ENCODE measurements around the gene PACSIN3.

Gene PACSIN3

DNA sequence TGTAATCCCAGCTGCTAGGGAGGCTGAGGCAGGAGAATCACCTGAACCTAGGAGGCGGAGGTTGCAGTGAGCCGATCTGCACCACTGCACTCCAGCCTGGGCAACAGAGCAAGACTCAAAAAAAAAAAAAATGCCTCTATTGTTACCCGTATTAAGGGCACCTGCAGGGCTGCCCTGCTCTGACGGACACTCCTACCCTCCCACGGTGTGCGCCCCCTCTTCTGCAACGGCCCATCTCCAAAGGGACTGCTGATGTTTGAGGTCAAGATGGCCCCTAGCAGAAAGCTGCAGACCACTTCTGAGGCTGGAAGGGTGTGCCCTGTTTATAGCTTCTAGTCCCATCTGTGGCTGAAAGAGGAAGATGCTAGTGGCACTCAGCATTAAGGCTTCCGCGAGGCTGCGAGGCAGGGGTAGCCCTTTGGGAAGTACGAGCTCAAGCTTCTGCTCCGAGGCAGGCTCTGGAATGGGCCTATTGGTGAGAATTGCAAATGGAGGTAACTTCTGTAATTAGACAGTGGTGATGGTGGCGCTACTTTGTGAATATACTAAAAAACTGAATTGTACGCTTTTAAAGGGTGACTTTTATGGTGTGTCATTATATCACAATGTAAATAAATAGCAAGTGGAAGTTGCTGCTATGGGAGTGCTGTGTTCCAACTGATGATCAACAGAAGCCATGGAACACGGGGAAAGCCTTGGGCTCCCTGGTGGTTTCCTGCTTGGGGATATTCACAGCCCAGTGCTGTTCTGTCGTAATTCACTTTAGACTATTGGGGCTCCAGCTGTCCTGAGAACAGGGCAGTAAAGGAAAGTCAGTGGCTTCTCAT lies 33.9 kb downstream of the PACSIN3 start:
- no peak for DNase-seq

DNA sequence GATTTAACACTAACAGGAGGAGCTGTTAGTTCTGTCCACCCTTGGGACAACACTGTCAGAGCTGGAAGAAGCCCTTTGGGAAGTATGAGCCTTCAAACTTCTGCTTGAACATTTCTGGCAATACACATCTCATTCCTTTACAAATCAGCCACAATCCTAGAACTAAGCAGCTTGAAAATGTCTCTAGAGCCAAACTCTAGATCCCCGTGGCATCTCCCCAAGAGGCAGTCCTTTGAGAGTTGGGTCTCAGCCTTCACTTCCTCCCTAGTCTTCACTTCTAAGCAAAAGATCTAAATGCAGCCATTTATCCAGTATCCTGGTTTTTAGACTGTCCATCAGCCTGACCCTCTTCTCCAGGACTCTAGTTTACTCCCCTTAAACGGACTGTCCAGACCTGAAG lies 36.5 kb downstream of the PACSIN3 start:
- DNase-seq, result no peak

- DNase-seq, result no peak
Observed at GRCh38 chr11:47148903-47149531, 37.2 kb downstream of the PACSIN3 start.

GRCh38 chr11:47148270-47148669 lies 38.0 kb downstream of the PACSIN3 start:
- DNase-seq, result no peak

DNA sequence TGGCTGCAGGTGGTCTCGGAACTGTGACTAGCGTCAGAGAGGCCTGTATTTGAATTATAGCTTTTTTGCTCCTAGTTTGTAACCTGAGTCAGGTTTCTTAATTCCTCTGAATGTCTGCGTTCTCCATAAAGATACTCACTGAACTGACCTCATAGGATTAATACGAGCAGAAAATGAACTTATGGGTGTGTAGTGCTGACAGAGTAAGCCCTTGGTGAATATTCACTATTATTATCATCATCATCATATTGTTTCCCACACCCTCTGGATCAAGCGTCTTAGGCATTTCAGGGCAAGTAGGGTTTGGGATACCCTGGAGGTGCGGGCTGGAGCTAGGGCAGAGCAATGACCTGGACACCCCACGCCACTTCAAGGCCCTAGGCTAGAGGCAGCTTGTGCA lies 38.6 kb downstream of the PACSIN3 start:
- no peak for DNase-seq

DNA sequence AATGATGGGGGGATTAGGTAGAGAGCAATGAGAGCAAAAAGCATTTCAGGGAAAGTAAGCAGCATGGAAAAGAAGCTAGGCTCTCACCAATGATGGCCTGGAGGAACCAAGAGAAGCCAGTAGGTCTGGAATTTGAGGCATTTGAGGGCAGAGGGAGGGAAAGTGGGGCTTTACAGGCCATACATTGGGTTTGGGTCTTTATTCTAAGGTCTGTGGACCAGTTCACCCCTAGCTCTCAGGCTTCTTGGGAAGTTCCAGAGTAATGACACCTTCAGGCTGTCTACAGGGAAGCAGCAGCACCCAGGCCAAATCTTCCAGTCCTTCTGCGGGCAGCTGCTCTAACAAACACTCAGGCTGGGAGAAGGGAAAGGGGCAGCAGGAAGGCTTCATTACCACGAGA lies 39.0 kb downstream of the PACSIN3 start:
- DNase-seq, result no peak

DNA sequence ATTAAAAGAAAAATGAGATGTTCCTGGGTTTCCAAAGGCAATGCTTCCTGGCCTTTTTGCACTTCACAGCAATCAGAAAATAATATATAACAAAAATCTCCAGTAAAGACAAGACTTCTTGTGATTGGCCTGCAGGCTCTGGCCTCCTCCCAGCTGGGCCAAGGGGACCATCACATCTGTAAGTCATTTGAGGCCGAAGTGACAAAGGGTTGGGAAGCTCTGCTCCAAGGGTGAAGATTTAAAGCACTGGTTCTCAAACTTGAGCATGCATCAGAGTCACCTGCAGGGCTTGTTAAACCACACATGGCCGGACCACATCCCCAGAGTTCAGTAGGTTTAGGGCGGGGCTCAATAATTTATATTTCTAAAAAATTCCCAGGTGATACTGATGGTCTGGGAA lies 41.7 kb downstream of the PACSIN3 start:
- DNase-seq, result no peak

DNA sequence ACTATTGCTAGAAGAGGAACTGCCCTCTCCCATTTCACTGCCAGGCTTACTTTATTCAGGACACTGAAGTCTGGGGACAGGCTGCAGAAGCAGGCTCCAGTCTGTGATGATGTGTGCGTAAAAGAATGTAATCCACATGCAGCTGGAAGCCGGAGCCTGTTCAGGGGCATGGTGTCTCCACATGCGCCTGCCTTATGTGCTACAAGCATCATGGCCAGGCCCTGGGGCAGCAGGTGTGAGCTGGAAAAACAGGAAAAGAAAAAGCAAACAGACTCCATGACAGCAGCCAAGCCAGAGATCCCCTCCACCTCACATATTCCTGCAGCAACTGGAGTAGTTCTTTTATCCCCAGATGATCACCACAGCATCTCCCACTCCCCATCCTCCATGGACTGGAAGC lies 42.9 kb downstream of the PACSIN3 start:
- DNase-seq, result no peak

- DNase-seq, result no peak
Observed at GRCh38 chr11:47139878-47140277, 46.4 kb downstream of the PACSIN3 start.

DNA sequence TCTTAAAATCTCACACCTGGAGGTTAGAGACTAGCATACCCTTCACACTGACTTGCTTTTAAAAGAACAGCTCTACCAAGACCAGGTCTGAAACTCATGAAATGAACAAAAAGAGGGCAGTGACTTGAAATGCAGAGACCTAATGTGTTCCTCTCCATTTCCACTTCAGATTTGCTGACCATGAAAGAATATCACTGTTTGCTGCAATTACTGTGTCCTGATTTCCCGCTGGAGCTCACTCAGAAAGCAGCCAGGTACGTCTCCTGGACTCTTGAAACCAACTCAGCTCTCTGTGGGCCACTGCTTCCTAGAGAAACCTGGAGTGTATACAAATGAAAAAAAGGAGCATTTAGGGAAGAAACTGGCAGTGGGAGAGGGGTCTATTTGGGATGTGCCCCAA lies 48.8 kb downstream of the PACSIN3 start:
- DNase-seq, result no peak

DNA sequence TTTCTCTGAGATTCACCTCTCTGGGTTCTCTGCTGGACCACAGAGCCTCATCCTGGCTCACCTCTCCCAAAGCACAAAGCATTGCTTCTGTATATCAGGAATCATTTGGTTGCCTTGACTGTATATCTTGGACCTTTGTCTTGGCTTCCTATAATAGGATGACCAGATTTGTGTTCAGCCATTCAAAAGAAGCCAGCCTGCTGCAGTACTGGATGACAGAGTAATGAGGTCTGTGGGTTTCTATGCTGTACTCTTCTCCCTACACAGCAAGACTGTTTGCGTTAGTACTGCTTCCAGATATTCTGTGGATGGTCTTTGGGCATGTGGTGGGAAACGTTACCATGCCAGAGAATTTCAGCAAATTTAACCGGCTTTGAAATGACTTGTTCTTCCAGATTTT lies 49.3 kb downstream of the PACSIN3 start:
- DNase-seq, result no peak

GRCh38 chr11:47136327-47136726 lies 49.9 kb downstream of the PACSIN3 start:
- no peak for DNase-seq

DNA sequence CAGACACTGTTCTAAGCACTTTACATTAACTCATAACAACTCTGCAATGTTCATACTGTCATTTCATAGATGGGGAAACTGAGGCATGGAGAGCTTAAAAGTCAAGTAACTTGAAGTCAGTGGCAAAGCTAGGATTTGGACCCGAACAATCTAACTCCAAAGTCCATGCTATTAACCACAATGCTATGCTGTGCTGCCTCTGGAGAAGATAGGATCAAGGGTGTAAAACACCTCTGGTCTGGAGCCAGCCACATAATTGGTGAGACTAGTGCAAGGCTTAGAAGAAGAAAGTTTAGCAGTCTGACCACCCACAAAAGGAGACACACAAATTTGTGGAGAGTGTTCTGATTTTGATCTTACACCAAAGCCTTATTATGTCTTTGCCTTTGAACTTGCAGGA lies 53.3 kb downstream of the PACSIN3 start:
- no peak for DNase-seq

GRCh38 chr11:47132490-47132889 lies 53.7 kb downstream of the PACSIN3 start:
- no peak for DNase-seq

DNA sequence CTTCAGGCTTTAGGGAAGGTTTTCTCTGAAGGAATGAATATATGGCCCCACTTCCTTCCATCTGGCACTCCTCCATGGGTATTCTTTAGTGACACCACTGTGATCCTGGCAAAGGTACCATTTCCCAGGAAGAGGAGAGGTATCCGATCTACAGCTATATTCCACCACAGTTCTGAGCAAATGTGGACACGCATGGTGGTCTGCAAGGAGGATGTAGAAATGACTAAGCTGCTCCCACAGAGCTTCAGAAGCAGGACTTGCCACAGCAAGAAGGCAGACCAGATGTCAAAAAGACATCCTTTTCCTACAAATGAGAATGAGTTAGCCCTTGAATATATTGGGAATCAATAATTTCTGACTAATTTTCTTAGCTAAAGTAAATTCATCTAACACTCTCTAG lies 55.1 kb downstream of the PACSIN3 start:
- no peak for DNase-seq

DNA sequence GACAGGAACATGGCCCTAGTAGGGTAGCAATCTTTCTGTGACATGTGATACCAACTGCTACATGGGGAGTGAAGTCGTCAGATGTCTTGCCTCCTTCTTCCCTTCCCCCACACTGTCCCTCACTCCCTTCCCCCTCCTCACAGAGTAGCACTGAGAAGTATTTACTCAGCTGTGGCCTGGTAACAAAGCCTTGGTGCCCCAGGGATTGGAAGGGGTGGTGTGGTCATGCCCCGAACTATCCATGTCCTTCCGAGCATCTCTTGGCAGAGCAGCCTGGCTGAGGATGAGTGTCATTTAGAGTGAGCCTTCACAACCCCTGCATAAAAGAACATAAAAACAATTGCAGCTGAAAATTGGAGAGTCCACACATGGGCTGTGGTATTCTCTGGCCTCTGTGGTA lies 55.7 kb downstream of the PACSIN3 start:
- DNase-seq, result no peak

All from CD4-positive, alpha-beta T cell treated with Interferon gamma for 1 hour (primary cell).